Activated CD4-positive, alpha-beta T cell treated with anti-CD3 and anti-CD28 coated beads, Interleukin-2, amount 10 ng/mL, durations not matched to agents 24 days and 14 days (primary cell): ENCODE data around the gene VDAC1. TPM values are rescaled to one million over a fixed set of nuclear protein-coding genes. Genes with fewer than 3 reads are reported as not detected.
"Not testable (repeated sequence)": the region's sequence is repeated elsewhere in the genome, so short reads cannot be mapped to it uniquely, and the experiment has no call there.

Source experiments
- DNase-seq: peaks from one replicate; pipeline ENCODE4 v3.0.0; 2022
- H3K27ac Mint-ChIP-seq: one replicate; pipeline ENCODE4 v1.8.0; 2022; ENCODE audit warnings: mild to moderate bottlenecking, mixed read lengths
- H3K27me3 Mint-ChIP-seq: one replicate; pipeline ENCODE4 v1.8.0; 2022; ENCODE audit warnings: mixed read lengths
- H3K36me3 Mint-ChIP-seq: one replicate; pipeline ENCODE4 v1.8.0; 2022; ENCODE audit warnings: low read depth, mild to moderate bottlenecking, mixed read lengths
- H3K4me1 Mint-ChIP-seq: one replicate; pipeline ENCODE4 v1.8.0; 2021; ENCODE audit warnings: mixed read lengths
- H3K4me3 Mint-ChIP-seq: one replicate; pipeline ENCODE4 v1.8.0; 2022; ENCODE audit warnings: mild to moderate bottlenecking, moderate library complexity, mixed read lengths
- H3K9me3 Mint-ChIP-seq: one replicate; pipeline ENCODE4 v1.8.0; 2021; ENCODE audit warnings: mixed read lengths
- intact Hi-C: fragments of 100-400 bp; cut with micrococcal nuclease; formaldehyde crosslinking; loops from one replicate; pipeline ENCODE4 v1.15.1; 2023
- total RNA-seq: library from RNA; stranded (reverse); gene quantifications from 2 replicates; pipeline ENCODE4 v1.2.3, GENCODE V29; 2022

VDAC1 gene
- total RNA-seq, 1 donor from 2014 or later = 508 TPM

DNA sequence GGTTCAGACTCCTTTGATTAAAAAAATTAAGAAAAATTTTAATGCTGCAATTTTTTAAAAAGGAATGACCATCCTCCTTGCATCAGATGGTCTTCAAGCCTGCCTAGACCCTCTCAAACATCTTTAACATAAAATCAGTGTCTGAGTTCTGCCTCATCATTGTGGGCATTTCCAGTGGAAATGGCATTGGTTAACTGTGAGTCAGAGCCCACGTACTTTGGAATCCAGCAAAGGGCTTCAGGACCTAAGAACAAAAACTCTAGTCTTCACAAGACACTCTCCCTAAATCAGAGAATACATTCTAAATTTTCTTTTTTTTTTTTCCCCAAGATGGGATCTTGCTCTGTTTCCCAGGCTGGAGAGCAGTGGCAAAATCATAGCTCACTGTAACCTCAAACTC is 26.9 kb downstream of the VDAC1 start:
- Mint-ChIP-seq H3K27ac (peak overlapping the region; percentile 65), H3K4me3 (no peak overlapping the region), H3K9me3 (no peaks in the 10 kb centered on the region), H3K27me3 (no peaks in the 10 kb centered on the region), H3K36me3 (peaks cover 72% of the 10 kb centered on the region), H3K4me1 (peaks cover 25% of the 10 kb centered on the region)
- DNase-seq = no peak
- intact Hi-C loops = no loop called here

- no peaks in the 10 kb centered on the region for H3K27me3 Mint-ChIP-seq
- no peak for DNase-seq
- H3K9me3 Mint-ChIP-seq = no peaks in the 10 kb centered on the region
- peak overlapping the region; percentile 72 for H3K27ac Mint-ChIP-seq
- H3K4me3 Mint-ChIP-seq = no peak overlapping the region
- intact Hi-C loops = no loop called here
- H3K4me1 Mint-ChIP-seq = peaks cover 25% of the 10 kb centered on the region
- H3K36me3 Mint-ChIP-seq = peaks cover 70% of the 10 kb centered on the region
Measured at GRCh38 chr5:133977161-133977787, 27.5 kb downstream of the VDAC1 start.

DNA sequence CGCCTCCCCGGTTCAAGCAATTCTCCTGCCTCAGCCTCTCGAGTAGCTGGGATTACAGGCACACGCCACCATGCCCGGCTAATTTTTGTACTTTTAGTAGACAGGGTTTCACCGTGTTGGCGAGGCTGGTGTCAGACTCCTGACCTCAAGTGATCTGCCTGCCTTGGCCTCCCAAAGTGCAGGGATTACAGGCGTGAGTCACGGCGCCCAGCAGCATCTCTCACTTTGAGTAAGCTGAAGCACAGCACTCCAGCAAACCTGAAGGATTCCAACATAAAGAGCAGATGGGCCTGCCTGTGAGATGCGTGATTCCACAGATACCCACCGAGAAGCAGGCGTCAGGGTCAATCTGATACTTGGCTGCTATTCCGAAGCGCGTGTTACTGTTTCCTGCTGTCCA is 29.2 kb downstream of the VDAC1 start:
- Mint-ChIP-seq H3K4me1 (peaks cover 20% of the 10 kb centered on the region), H3K36me3 (peaks cover 68% of the 10 kb centered on the region), H3K27ac (peak overlapping the region; percentile 80)
- DNase-seq, intact Hi-C loops, H3K4me3 Mint-ChIP-seq, H3K27me3 Mint-ChIP-seq, H3K9me3 Mint-ChIP-seq: not testable (repeated sequence)

GRCh38 chr5:133974142-133974541 is 30.6 kb downstream of the VDAC1 start:
- Mint-ChIP-seq H3K4me1 (peaks cover 24% of the 10 kb centered on the region), H3K27ac (no peak overlapping the region), H3K9me3 (no peaks in the 10 kb centered on the region), H3K4me3 (no peak overlapping the region), H3K36me3 (peaks cover 68% of the 10 kb centered on the region), H3K27me3 (no peaks in the 10 kb centered on the region)
- intact Hi-C loops = no loop called here
- no peak for DNase-seq

GRCh38 chr5:133970325-133970909 is 34.4 kb downstream of the VDAC1 start:
- no peaks in the 10 kb centered on the region for H3K9me3 Mint-ChIP-seq
- peaks cover 59% of the 10 kb centered on the region for H3K36me3 Mint-ChIP-seq
- H3K4me1 Mint-ChIP-seq = peaks cover 30% of the 10 kb centered on the region
- peak overlapping the region; percentile 98 for H3K4me3 Mint-ChIP-seq
- no peaks in the 10 kb centered on the region for H3K27me3 Mint-ChIP-seq
- intact Hi-C loops = no loop called here
- DNase-seq = no peak
- H3K27ac Mint-ChIP-seq = peak overlapping the region; percentile 68

DNA sequence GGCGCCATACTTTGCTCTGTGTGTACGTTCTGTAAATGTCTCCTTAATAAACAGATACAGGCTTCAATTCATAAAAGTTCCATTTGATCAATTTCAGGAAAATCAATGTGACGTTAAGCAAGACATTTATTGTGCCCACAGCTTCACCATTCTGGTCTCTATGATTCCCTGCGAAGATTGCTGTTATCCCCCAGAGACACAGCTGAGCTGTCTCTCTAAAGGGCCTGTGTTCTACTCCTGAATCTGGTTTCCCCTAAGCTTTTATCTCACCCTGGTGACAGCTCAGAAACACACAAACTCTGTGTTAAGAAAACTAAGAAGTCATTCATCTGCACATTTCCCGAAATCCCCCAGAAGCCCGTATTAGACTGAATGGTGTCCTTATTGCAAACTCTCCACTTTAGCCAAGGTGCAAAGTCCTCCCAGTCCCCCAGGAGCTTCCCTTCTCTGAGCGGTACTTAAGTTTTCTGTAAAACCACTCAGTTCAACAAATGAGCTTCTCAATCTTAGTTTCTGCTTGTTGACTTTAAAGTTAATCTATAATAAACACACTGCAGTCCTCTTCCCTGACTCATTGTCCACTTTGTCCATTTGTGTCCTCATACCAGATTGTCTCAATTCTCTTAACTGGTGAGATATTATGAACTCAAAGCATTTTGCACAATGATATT is 35.0 kb downstream of the VDAC1 start:
- intact Hi-C loops = no loop called here

GRCh38 chr5:133968204-133968980 is 36.4 kb downstream of the VDAC1 start, which contains the start of gene C5orf15:
C5orf15 (minus strand) TSS chr5:133968625; CDS start chr5:133968584, 41 bp downstream.
- Mint-ChIP-seq H3K4me3 (peak within 1 kb of the TSS; percentile 98), H3K27ac (peak within 1 kb of the TSS; percentile 95), H3K27me3 (no peaks in the 10 kb centered on the region), H3K36me3 (peaks cover 46% of the 10 kb centered on the region), H3K9me3 (no peaks in the 10 kb centered on the region), H3K4me1 (peaks cover 42% of the 10 kb centered on the region)
- DNase-seq = peak; percentile 98
- intact Hi-C loops = loop anchor here (1.0 kb wide), 2 partner anchors 36 to 258 kb away; partner anchors contain the start of genes PPP2CA and VDAC1

More for the DNA sequence above, 35.0 kb downstream of the VDAC1 start:
- Mint-ChIP-seq H3K4me3 (peak overlapping the region; percentile 98), H3K27me3 (no peaks in the 10 kb centered on the region), H3K9me3 (no peaks in the 10 kb centered on the region), H3K27ac (peak overlapping the region; percentile 68), H3K4me1 (peaks cover 35% of the 10 kb centered on the region), H3K36me3 (peaks cover 54% of the 10 kb centered on the region)
- DNase-seq = no peak

- peak overlapping the region; percentile 95 for H3K27ac Mint-ChIP-seq
- H3K27me3 Mint-ChIP-seq = no peaks in the 10 kb centered on the region
- peak; percentile 76 for DNase-seq
- intact Hi-C loops = loop anchor here (1.0 kb wide), 2 partner anchors 37 to 259 kb away; partner anchors contain the start of genes PPP2CA and VDAC1
- H3K9me3 Mint-ChIP-seq = no peaks in the 10 kb centered on the region
- H3K4me3 Mint-ChIP-seq = peak overlapping the region; percentile 98
- peaks cover 48% of the 10 kb centered on the region for H3K4me1 Mint-ChIP-seq
- peaks cover 45% of the 10 kb centered on the region for H3K36me3 Mint-ChIP-seq
Measured at GRCh38 chr5:133967698-133968203, 37.0 kb downstream of the VDAC1 start.

DNA sequence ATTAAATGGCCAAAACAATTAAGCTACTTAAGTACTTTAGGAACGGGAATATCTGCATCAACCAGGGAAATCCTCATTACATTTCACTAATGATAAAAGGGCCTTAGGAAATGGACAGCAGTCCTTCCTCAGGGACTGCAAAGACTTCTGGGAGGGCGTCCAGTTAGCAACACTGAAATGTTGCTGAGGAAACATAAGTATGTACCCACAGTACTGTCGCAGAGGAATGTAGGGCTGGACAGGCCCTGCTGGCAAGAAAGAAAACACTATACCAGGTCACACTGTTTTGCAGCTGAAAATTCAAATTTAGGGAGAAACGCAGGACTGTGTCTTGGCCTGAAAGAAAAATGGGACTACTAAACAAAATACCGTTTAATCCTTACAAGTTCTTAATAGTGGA is 37.7 kb downstream of the VDAC1 start:
- Mint-ChIP-seq H3K27ac (peak overlapping the region; percentile 95), H3K4me3 (peak overlapping the region; percentile 98), H3K9me3 (no peaks in the 10 kb centered on the region), H3K27me3 (no peaks in the 10 kb centered on the region), H3K4me1 (peaks cover 54% of the 10 kb centered on the region), H3K36me3 (peaks cover 48% of the 10 kb centered on the region)
- DNase-seq = no peak
- intact Hi-C loops = no loop called here

GRCh38 chr5:133966090-133966489 is 38.7 kb downstream of the VDAC1 start:
- H3K9me3 Mint-ChIP-seq = no peaks in the 10 kb centered on the region
- H3K27me3 Mint-ChIP-seq = no peaks in the 10 kb centered on the region
- peaks cover 55% of the 10 kb centered on the region for H3K4me1 Mint-ChIP-seq
- H3K27ac Mint-ChIP-seq = no peak overlapping the region
- H3K36me3 Mint-ChIP-seq = peaks cover 41% of the 10 kb centered on the region
- intact Hi-C loops = no loop called here
- no peak for DNase-seq
- H3K4me3 Mint-ChIP-seq = no peak overlapping the region

DNA sequence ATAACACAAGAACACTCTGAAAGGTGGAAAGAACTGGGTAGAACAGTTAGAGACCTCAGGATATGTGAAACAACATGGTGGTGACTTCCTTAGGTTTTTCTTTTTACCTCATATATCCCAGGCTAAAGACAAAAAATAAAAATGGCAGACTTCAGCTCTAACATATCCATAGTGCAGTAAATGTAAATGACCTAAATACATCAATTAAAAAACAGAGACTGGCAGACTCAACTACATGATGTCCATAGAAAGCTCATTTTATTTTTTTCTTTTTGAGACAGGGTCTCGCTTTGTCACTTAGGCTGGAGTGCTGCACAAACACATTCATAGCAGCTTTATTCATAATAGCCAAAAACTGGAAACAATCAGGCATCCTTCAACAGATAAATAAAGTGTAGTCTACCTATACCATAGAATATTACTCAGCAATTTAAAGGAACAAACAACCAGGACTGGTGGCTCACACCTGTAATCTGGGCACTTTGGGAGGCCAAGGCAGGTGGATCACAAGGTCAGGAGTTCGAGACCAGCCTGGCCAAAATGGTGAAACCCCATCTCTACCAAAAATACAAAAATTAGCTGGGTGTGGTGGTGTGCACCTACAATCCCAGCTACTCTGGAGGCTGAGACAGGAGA is 41.2 kb downstream of the VDAC1 start:
- intact Hi-C loops = loop anchor here (1.0 kb wide), 1 partner anchor 33 kb away; no protein-coding TSS in a partner anchor
- no peak for DNase-seq
- Mint-ChIP-seq H3K4me3 (peak overlapping the region; percentile 3), H3K9me3 (no peaks in the 10 kb centered on the region), H3K4me1 (peaks cover 56% of the 10 kb centered on the region), H3K36me3 (peaks cover 41% of the 10 kb centered on the region), H3K27ac (peak overlapping the region; percentile 65), H3K27me3 (no peaks in the 10 kb centered on the region)

DNA sequence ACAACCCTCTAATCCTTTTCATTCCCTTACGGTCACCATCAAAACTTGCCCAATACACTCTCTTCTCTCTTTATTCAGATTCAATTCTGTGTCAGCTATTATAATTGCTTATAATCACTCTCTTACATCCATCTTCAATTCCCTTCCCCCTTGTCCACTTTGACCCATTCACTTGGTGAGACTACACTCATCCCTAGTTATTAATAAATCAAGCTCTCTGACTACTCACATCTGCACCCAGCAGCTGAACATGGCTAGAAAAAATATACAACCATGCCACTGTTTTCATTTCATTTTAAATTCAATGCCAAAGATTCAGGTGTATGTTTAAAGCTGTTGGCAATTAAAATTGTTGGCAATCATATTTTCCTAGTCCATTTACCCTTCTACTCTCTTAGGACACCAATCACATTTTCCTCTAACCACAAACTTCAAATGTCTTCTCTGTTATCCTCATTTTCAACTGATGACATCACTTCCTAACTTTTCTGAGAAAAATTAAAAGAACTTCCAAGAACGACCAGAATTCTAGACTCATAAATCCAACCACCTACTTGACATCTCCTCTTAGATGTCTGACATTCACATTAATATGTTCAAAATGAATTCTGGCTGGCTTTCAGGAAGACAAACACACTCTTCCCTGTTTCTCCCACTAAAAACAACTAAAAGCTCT is 41.8 kb downstream of the VDAC1 start:
- Mint-ChIP-seq H3K4me3 (peak overlapping the region; percentile 3), H3K36me3 (peaks cover 36% of the 10 kb centered on the region), H3K27ac (peak overlapping the region; percentile 65), H3K4me1 (peaks cover 51% of the 10 kb centered on the region), H3K9me3 (no peaks in the 10 kb centered on the region), H3K27me3 (no peaks in the 10 kb centered on the region)
- intact Hi-C loops = loop anchor here (1.0 kb wide), 1 partner anchor 33 kb away; no protein-coding TSS in a partner anchor
- no peak for DNase-seq
